T-cell (primary cell): ENCODE data around the gene CTNNA3. TPM values are rescaled to one million over a fixed set of nuclear protein-coding genes. Genes with fewer than 3 reads are reported as not detected.

ENCODE experiments used
- ATAC-seq, 4 experiments: fragments of 200-7000 bp in 3 of 4; fragments of 150-1000 bp in 1 of 4; cut with Tn5 transposase; replicated peaks in 1 of 4; 1 replicate in 3 of 4; 2 replicates in 1 of 4; pipeline ENCODE4 v1.10.0; 2021; ENCODE audit warnings: moderate library complexity in 3 of 4, mild to moderate bottlenecking in 2 of 4, moderate number of reproducible peaks in 1 of 4
- CTCF ChIA-PET, 2 donors: fragments of 300-600 bp; sonication (Branson Sonifier 250); formaldehyde crosslinking; loops; one replicate each; lab custom pipeline; 2022; ENCODE audit warnings: antibody characterized with exemption in 2 of 2; lab: Charles Lee
- POLR2A ChIA-PET, 2 donors: fragments of 300-600 bp; sonication (Branson Sonifier 250); formaldehyde crosslinking; loops; one replicate each; lab custom pipeline; 2022; ENCODE audit warnings: antibody characterized with exemption in 2 of 2; lab: Charles Lee
- DNase-seq, 35 experiments: peaks; one replicate each; pipeline versions ENCODE4 v3.0.0 to v3.0.0-alpha.2; 2013 to 2023
- H3K27ac ChIP-seq: one replicate; pipeline ENCODE4 v1.5.1; 2013; ENCODE audit warnings: low read length
- H3K27me3 ChIP-seq, 2 experiments: replicated peaks in 1 of 2; 1 replicate in 1 of 2; 2 replicates in 1 of 2; pipeline versions ENCODE4 v1.6.1 to v1.7.0; 2013; ENCODE audit warnings: low read length in 1 of 2, mixed read lengths in 1 of 2; ENCODE audit not compliant: control insufficient read depth in 2 of 2, insufficient read depth in 2 of 2; ENCODE audit errors: extremely low read depth in 1 of 2
- H3K36me3 ChIP-seq, 2 donors: 1 replicate in 1 of 2; 2 replicates in 1 of 2; pipeline versions ENCODE4 v1.6.1 to v1.7.0; 2013; ENCODE audit warnings: low read length in 1 of 2; ENCODE audit not compliant: control insufficient read depth in 2 of 2, insufficient read depth in 1 of 2; ENCODE audit errors: extremely low read depth in 1 of 2
- H3K4me1 ChIP-seq, 2 experiments: 1 replicate in 1 of 2; 2 replicates in 1 of 2; pipeline versions ENCODE4 v1.6.1 to v1.7.0; 2013; ENCODE audit warnings: low read length in 2 of 2, mixed read lengths in 1 of 2; ENCODE audit not compliant: insufficient read depth in 2 of 2, control insufficient read depth in 1 of 2; ENCODE audit errors: extremely low read depth in 1 of 2
- H3K4me3 ChIP-seq, 2 donors: 1 replicate in 1 of 2; 2 replicates in 1 of 2; pipeline versions ENCODE4 v1.5.1 to v1.7.0; 2013; ENCODE audit warnings: mild to moderate bottlenecking in 2 of 2, low read length in 1 of 2, moderate library complexity in 1 of 2; ENCODE audit not compliant: control insufficient read depth in 1 of 2; ENCODE audit errors: extremely low read depth in 1 of 2
- H3K9me3 ChIP-seq: 2 replicates; pipeline ENCODE4 v1.7.0; 2013
- H3K27ac Mint-ChIP-seq, 2 donors: one replicate each; pipeline ENCODE4 v1.8.0; 2020 to 2021; ENCODE audit warnings: mild to moderate bottlenecking in 2 of 2, mixed read lengths in 2 of 2
- H3K27me3 Mint-ChIP-seq, 2 donors: one replicate each; pipeline ENCODE4 v1.8.0; 2021 to 2022; ENCODE audit warnings: mixed read lengths in 2 of 2
- H3K36me3 Mint-ChIP-seq: one replicate; pipeline ENCODE4 v1.8.0; 2021; ENCODE audit warnings: mixed read lengths
- H3K4me1 Mint-ChIP-seq, 3 donors: one replicate each; pipeline ENCODE4 v1.8.0; 2020 to 2022; ENCODE audit warnings: mixed read lengths in 3 of 3, mild to moderate bottlenecking in 1 of 3
- H3K4me3 Mint-ChIP-seq, 3 donors: one replicate each; pipeline ENCODE4 v1.8.0; 2020 to 2022; ENCODE audit warnings: mild to moderate bottlenecking in 3 of 3, mixed read lengths in 3 of 3, moderate library complexity in 3 of 3
- H3K9me3 Mint-ChIP-seq, 3 donors: one replicate each; pipeline ENCODE4 v1.8.0; 2020 to 2022; ENCODE audit warnings: mixed read lengths in 3 of 3
- WGBS: methylation state at CpG from one replicate; pipeline ENCODE4 v1.1.5; 2013; ENCODE audit warnings: missing lambda C conversion rate; ENCODE audit not compliant: insufficient coverage; 5-methylcytosine and 5-hydroxymethylcytosine counted together
- total RNA-seq, 35 experiments: library from RNA in 6 of 35; stranded (reverse) in 6 of 35; fragments of 120-200 nt in 1 of 35; gene quantifications; one replicate each; pipeline versions ENCODE4 v1.2.1 to v1.2.4 and lab custom pipeline; 2013 to 2026

CTNNA3 gene
- total RNA-seq, 5 donors from 2014 or later (not counting 1 experiment from before 2014, with no cell fraction given) = 0.88 TPM; not detected in 4

GRCh38 chr10:66762218-66762729, 933.7 kb downstream of the CTNNA3 start:
- ChIA-PET POLR2A (no interaction called here), CTCF (no interaction called here)
- H3K4me1 Mint-ChIP-seq = no peaks in the 10 kb centered on the region
- DNase-seq (no peak), ATAC-seq (no peak)
- no peak overlapping the region for H3K27ac ChIP-seq
- H3K36me3 ChIP-seq = no peaks in the 10 kb centered on the region
- H3K4me3 Mint-ChIP-seq = no peak overlapping the region
- no peaks in the 10 kb centered on the region for H3K27me3 Mint-ChIP-seq
- no peak overlapping the region for H3K4me3 ChIP-seq
- H3K36me3 Mint-ChIP-seq = no peaks in the 10 kb centered on the region
- no peaks in the 10 kb centered on the region for H3K27me3 ChIP-seq
- WGBS = 67% methylated on average over 3 of the region's 4 CpGs
- peaks cover 0 to 3% (median 0%) of the 10 kb centered on the region in 3 donors for H3K9me3 Mint-ChIP-seq
- H3K4me1 ChIP-seq = no peaks in the 10 kb centered on the region
- H3K9me3 ChIP-seq = no peaks in the 10 kb centered on the region
- H3K27ac Mint-ChIP-seq = no peak overlapping the region

GRCh38 chr10:66760941-66761340, 935.1 kb downstream of the CTNNA3 start:
- Histone ChIP-seq H3K4me3 (no peak overlapping the region), H3K27me3 (no peaks in the 10 kb centered on the region), H3K9me3 (no peaks in the 10 kb centered on the region), H3K27ac (no peak overlapping the region), H3K36me3 (no peaks in the 10 kb centered on the region), H3K4me1 (no peaks in the 10 kb centered on the region)
- WGBS = no CpG with 5 or more reads among the region's 1 CpG
- no peaks in the 10 kb centered on the region for H3K27me3 Mint-ChIP-seq
- CTCF ChIA-PET = no interaction called here
- H3K9me3 Mint-ChIP-seq = peaks cover 0 to 3% (median 0%) of the 10 kb centered on the region in 3 donors
- H3K4me1 Mint-ChIP-seq = no peaks in the 10 kb centered on the region
- H3K27ac Mint-ChIP-seq = no peak overlapping the region
- ATAC-seq (no peak), DNase-seq (no peak)
- H3K4me3 Mint-ChIP-seq = no peak overlapping the region
- POLR2A ChIA-PET = no interaction called here
- H3K36me3 Mint-ChIP-seq = no peaks in the 10 kb centered on the region

- no peak overlapping the region for H3K4me3 ChIP-seq
- no CpG with 5 or more reads among the region's 3 CpGs for WGBS
- POLR2A ChIA-PET = no interaction called here
- no peak overlapping the region for H3K27ac ChIP-seq
- H3K36me3 ChIP-seq = no peaks in the 10 kb centered on the region
- Mint-ChIP-seq H3K4me3 (no peak overlapping the region), H3K27ac (no peak overlapping the region), H3K4me1 (no peaks in the 10 kb centered on the region), H3K36me3 (no peaks in the 10 kb centered on the region), H3K27me3 (no peaks in the 10 kb centered on the region), H3K9me3 (no peaks in the 10 kb centered on the region)
- ATAC-seq = no peak
- DNase-seq = no peak
- H3K27me3 ChIP-seq = no peaks in the 10 kb centered on the region
- no peaks in the 10 kb centered on the region for H3K4me1 ChIP-seq
- CTCF ChIA-PET = no interaction called here
- H3K9me3 ChIP-seq = no peaks in the 10 kb centered on the region
These were observed 940.5 kb downstream of the CTNNA3 start for GRCh38 chr10:66755474-66755873.

GRCh38 chr10:66752714-66753113, 943.3 kb downstream of the CTNNA3 start:
- Histone ChIP-seq H3K27ac (no peak overlapping the region), H3K36me3 (no peaks in the 10 kb centered on the region), H3K4me1 (no peaks in the 10 kb centered on the region), H3K27me3 (no peaks in the 10 kb centered on the region), H3K9me3 (no peaks in the 10 kb centered on the region), H3K4me3 (no peak overlapping the region)
- no CpG with 5 or more reads among the region's 1 CpG for WGBS
- H3K4me1 Mint-ChIP-seq = no peaks in the 10 kb centered on the region
- H3K36me3 Mint-ChIP-seq = no peaks in the 10 kb centered on the region
- H3K27me3 Mint-ChIP-seq = no peaks in the 10 kb centered on the region
- no peak for DNase-seq
- H3K9me3 Mint-ChIP-seq = peaks cover 4 to 9% (median 4%) of the 10 kb centered on the region in 3 donors
- CTCF ChIA-PET = no interaction called here
- H3K27ac Mint-ChIP-seq = no peak overlapping the region
- ATAC-seq = no peak
- POLR2A ChIA-PET = no interaction called here
- no peak overlapping the region for H3K4me3 Mint-ChIP-seq

DNA sequence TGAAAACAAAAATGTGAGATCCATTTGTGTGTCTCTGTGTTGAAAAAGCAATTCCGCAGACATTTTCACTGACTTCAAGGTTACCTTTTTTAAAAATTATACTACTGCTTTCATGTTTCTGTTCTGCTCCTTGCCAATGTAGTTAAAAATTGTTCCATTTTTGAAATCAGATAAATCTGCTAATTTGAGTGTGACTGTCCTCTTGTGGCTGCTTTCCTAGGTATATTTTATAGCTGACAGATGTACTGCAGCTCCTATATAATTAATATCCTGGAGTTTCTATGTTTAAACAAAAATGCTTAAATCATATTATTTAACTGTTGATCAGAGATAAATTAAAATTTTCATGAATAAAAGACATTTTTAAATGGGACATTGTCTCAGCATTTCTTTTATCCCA, 947.8 kb downstream of the CTNNA3 start:
- Mint-ChIP-seq H3K4me1 (no peaks in the 10 kb centered on the region), H3K27me3 (no peaks in the 10 kb centered on the region), H3K4me3 (no peak overlapping the region), H3K9me3 (peaks cover 4 to 9% (median 4%) of the 10 kb centered on the region in 3 donors), H3K27ac (no peak overlapping the region), H3K36me3 (no peaks in the 10 kb centered on the region)
- Histone ChIP-seq H3K9me3 (no peaks in the 10 kb centered on the region), H3K4me3 (no peak overlapping the region), H3K36me3 (no peaks in the 10 kb centered on the region), H3K4me1 (no peaks in the 10 kb centered on the region), H3K27ac (no peak overlapping the region), H3K27me3 (no peaks in the 10 kb centered on the region)
- ChIA-PET POLR2A (no interaction called here), CTCF (no interaction called here)
- DNase-seq (no peak), ATAC-seq (no peak)
- WGBS = no CpG with 5 or more reads among the region's 1 CpG

DNA sequence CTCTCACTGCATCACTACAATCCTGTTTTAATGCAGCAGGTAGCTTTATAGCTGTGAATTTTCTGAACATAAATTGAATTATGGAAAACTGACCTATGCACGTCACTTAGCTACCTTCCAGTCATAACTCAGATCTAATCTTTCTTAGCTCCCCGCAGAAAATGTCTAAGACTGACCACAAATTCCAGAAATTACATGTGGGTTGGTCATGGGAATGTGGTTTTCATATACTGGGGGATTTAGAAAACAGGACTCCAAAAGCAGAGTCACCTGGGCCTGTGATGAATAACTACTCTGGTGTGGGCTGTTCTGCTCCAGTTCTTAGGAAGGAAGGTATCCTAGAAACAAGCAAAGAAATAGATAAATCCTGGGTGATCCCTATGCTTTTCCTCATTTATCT, 948.5 kb downstream of the CTNNA3 start:
- H3K9me3 Mint-ChIP-seq = peaks cover 4 to 15% (median 10%) of the 10 kb centered on the region in 3 donors
- no peaks in the 10 kb centered on the region for H3K27me3 Mint-ChIP-seq
- no peak overlapping the region for H3K27ac Mint-ChIP-seq
- no peak for DNase-seq
- H3K4me1 Mint-ChIP-seq = no peaks in the 10 kb centered on the region
- H3K36me3 Mint-ChIP-seq = no peaks in the 10 kb centered on the region
- CTCF ChIA-PET = no interaction called here
- POLR2A ChIA-PET = no interaction called here
- Histone ChIP-seq H3K27me3 (no peaks in the 10 kb centered on the region), H3K36me3 (no peaks in the 10 kb centered on the region), H3K27ac (no peak overlapping the region), H3K4me3 (no peak overlapping the region), H3K4me1 (no peaks in the 10 kb centered on the region), H3K9me3 (no peaks in the 10 kb centered on the region)
- H3K4me3 Mint-ChIP-seq = no peak overlapping the region
- WGBS = no CpG with 5 or more reads among the region's 2 CpGs
- ATAC-seq = no peak

DNA sequence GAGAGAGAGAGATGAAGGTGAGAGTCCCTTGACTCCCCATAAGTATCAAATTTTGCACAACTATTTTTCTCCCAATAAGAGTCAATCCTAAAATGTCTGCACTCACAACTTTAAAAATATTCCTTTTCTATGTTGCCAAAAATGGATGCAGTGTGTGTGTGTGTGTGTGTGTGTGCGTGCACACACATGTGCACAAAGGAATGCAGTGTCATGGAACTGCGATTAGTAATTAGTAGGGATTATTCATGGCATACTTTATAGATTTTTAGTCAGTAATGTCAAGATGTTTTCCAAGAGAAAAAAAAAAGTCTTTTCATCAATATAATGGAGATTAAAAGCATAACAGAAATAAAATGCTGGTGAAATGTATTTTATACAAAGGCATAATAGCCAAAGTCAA, 949.3 kb downstream of the CTNNA3 start:
- Mint-ChIP-seq H3K4me1 (no peaks in the 10 kb centered on the region), H3K36me3 (no peaks in the 10 kb centered on the region), H3K4me3 (no peak overlapping the region), H3K9me3 (peaks cover 4 to 16% (median 12%) of the 10 kb centered on the region in 3 donors), H3K27me3 (no peaks in the 10 kb centered on the region), H3K27ac (no peak overlapping the region)
- Histone ChIP-seq H3K4me1 (no peaks in the 10 kb centered on the region), H3K4me3 (no peak overlapping the region), H3K9me3 (no peaks in the 10 kb centered on the region), H3K27ac (no peak overlapping the region), H3K27me3 (no peaks in the 10 kb centered on the region), H3K36me3 (no peaks in the 10 kb centered on the region)
- CTCF ChIA-PET = no interaction called here
- DNase-seq = no peak
- POLR2A ChIA-PET = no interaction called here
- no peak for ATAC-seq
- no CpG with 5 or more reads among the region's 2 CpGs for WGBS
